ENCODE measurements around the gene INIP.
"Not testable (repeated sequence)": the region's sequence is repeated elsewhere in the genome, so short reads cannot be mapped to it uniquely, and the experiment has no call there.

Gene INIP

GRCh38 chr9:112731971-112732370 is 14.1 kb upstream of the INIP start:
- DNase-seq = no peak

- no peak for DNase-seq
Observed at GRCh38 chr9:112728401-112728800, 10.5 kb upstream of the INIP start.

DNA sequence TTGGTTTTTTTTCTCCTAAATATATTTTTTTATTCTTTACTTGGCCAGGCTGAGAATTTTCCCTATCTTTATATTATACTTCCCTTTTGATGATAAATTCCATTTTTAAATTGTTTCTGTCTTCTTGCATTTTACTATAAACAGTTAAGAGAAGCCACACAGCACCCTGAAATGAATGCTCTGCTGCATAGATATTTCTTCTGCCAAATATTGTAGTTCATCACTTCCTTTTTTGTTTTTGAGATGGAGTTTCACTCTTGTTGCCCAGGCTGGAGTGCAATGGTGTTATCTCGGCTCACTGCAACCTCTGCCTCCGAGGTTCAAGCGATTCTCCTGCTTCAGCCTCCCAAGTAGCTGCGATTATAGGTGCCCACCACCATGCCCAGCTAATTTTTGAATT is 8.5 kb upstream of the INIP start:
- no peak for DNase-seq

- no peak for DNase-seq
Observed at GRCh38 chr9:112725961-112726360, 8.0 kb upstream of the INIP start.

DNA sequence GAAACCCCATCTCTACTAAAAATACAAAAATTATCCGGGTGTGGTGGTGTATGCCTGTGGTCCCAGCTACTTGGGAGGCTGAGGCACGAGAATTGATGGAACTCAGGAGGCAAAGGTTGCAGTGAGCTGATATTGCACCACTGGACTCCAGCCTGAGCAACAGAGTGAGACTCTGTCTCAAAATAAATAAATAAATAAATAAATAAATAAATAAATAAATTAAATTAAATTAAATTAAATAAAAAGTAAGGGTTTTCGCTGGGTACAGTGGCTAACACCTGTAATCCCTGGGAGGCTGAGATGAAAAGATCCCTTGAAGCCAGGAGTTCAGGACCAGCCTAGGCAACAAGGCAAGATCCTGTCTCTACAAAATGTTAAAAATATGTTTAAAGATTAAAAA is 4.8 kb upstream of the INIP start:
- DNase-seq = not testable (repeated sequence)

- no peak for DNase-seq
Observed at GRCh38 chr9:112720113-112720780, 2.3 kb upstream of the INIP start.

DNA sequence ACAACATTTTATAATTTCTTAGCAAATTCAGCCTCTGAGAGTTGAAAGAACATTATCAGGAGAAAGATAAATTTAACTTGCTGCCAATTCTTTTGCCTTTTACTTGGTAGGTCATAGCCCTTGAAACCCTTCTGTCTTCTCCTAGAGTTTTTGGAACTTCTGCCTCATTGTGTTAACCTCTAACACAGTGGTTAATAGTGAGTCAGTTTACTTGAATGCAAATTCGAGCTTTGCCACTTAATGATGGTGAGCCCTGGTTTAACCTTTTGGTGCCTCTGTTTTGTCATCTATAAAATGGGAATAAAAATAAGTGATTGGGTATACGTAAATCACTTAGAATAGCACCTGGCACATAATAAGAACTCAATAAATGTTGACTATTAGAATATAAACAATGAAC is 1.8 kb upstream of the INIP start:
- DNase-seq = no peak

DNA sequence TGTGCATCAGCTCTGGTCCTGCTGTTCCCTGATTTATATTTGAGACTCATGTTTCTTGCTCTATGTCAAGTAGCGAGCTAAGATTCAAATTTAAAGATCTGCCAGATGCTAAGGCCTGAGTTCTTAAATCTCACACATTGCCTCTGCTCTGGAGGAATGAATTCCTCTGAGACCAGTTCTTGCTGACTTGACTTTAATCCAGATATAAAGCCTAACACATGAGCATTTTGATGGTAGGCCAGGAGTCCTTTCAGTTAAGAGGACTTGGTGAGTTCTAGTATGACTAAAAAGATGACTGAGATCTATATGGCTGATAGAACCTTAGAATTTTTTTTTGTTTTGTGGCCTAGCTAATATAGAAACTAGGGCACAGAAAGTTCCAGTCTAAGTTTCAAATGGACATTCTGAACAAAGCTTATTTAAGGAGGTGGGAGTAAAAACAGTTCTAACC is 1.3 kb upstream of the INIP start:
- no peak for DNase-seq

GRCh38 chr9:112712678-112713077 is 5.2 kb downstream of the INIP start:
- no peak for DNase-seq

DNA sequence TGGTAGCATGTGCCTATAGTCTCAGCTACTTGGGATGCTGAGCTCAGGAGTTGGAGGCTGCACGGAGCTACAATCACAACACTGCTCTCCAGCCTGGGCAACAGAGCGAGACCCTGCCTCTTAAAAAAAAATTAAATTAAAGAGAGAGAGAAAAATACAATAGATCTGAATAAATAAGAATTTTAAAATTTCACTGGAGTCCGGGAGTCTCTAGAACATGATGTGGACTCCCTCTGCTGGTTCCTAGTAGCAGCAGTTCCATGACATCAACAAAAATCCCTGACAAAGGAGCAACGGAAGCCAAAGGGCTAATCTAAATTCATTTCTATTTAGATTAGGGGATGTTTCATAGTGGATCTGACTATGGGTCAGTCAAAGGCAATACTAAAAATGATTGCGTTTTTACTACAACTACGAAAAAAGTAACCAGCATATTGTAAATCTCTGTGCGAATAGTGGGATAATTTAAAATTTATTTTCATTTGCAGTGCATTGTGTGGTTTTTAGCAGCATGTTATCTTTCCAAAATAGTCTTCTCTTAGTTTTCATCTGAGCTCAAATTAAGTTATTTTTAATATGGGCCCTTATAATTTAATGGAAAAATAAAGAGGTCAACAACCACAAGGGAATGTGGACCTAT is 6.7 kb downstream of the INIP start:
- no peak for DNase-seq

- no peak for DNase-seq
Observed at GRCh38 chr9:112705768-112706427, 12.0 kb downstream of the INIP start.

DNA sequence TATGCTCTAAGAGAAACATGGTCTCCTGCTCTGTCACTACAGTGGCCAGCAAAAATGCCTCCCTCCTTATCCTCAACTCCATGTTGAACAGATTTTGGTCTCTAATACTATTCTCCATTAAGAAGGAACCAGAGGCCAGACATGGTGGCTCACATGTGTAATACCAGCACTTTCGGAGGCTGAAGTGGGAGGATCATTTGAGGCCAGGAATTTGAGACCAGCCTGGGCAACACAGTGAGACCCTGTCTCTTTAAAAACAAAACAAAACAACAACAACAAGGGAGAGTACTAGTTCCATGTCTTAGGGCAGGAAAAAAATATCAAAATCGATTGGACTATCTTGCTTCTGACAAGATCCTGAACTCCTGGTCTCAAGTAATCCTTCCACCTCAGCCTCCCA is 14.6 kb downstream of the INIP start:
- DNase-seq = no peak

DNA sequence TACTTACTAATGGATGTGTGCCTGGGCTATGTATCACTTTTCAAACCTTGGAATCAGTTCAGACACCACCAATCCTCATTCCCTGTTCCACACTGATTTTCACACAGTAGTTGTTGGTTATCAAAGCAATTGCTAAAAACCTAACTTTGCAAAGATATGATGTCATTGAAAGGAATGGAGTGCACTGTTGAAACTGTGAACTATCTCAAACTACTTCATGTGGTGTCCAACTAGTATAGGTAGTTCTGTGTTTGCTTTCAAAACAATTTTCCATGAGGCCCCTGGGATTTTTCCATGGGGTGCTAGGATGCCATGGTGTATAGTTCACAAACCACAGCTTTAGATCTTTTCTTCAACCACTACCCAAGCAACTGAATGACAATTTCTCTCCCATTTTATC is 17.8 kb downstream of the INIP start:
- no peak for DNase-seq

- peak; percentile 12 for DNase-seq
Observed at GRCh38 chr9:112699230-112699629, 18.7 kb downstream of the INIP start.

GRCh38 chr9:112696461-112696860 is 21.5 kb downstream of the INIP start:
- peak; percentile 20 for DNase-seq

GRCh38 chr9:112694706-112695555 is 23.0 kb downstream of the INIP start:
- no peak for DNase-seq

- no peak for DNase-seq
Observed at GRCh38 chr9:112689161-112689740, 28.7 kb downstream of the INIP start.

DNA sequence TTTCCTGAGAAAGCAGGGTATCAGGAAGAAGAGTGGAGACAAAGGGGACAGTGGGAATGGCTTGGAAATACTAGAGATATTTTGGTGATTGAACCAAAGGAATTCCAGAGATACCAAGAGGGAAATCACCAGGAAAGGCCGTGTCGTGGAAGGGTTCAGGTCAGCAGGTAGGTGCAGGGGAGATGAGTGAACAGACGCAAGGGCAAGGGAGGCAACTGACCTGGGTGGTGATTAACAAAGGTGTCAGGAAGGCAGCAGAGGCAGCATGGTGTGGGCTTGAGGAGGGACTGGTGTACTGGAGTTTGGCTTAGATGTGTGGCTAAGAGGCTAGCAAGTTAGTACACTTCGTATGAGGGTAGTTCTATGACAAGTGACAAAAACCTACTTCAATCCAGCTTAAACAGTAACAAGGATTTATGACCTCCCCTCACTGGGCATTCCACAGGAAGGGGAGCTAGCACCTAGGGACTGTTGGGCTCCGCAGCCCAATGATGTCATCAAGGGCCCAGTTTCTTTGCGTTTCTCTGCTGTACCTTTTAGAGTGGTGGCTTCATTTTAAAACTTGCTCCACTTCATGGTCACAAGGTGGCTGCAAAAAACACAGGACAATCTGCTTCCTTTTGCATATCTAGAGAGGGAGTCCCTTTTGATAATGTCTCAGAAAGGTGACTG is 37.0 kb downstream of the INIP start:
- DNase-seq = no peak

GRCh38 chr9:112677040-112677439 is 40.9 kb downstream of the INIP start:
- no peak for DNase-seq

GRCh38 chr9:112673221-112673620 is 44.7 kb downstream of the INIP start:
- not testable (repeated sequence) for DNase-seq

- DNase-seq = no peak
Observed at GRCh38 chr9:112670991-112671625, 46.8 kb downstream of the INIP start.

DNA sequence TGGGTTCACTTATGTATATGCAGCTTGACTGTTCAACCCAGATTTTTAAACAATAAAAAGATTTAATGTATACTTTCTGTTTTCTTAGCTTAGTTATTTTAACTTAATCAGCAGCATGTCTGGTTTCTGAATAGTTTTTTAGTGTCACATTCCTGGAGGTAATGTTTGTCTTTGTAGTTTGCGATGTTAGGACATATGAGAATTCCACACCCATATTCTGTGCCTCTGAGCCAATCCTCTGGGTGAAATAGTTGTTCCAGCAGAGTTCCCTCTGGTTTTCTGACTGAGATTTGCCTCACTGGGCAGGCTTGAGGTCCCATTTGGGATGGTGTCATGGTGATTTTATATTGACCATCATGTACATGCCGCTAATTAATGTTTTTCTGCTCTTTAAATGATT is 48.6 kb downstream of the INIP start:
- DNase-seq = no peak
